IMR-90 (cell line): ENCODE data around the gene UQCC5.

Experiments used
- BHLHE40 ChIP-seq: fragments of 150-350 bp; IDR thresholded peaks from 2 replicates; pipeline ENCODE4 v1.6.1; 2016; ENCODE audit warnings: mild to moderate bottlenecking, low read depth, low read length
- CEBPB ChIP-seq: IDR thresholded peaks from 2 replicates; pipeline ENCODE4 v1.6.1; 2012; ENCODE audit warnings: low read depth, low read length, improper control_type of control experiment
- FOS ChIP-seq: fragments of 150-350 bp; IDR thresholded peaks from 2 replicates; pipeline ENCODE4 v1.6.1; 2016; ENCODE audit warnings: low read depth, low read length
- MXI1 ChIP-seq: IDR thresholded peaks from 2 replicates; pipeline ENCODE4 v1.6.1; 2012; ENCODE audit warnings: low read depth, mild to moderate bottlenecking, low read length, moderate library complexity, borderline replicate concordance
- POLR2A ChIP-seq: IDR thresholded peaks from 2 replicates; pipeline ENCODE4 v1.6.1; 2012; ENCODE audit warnings: mild to moderate bottlenecking, low read depth, low read length
- RAD21 ChIP-seq: IDR thresholded peaks from 2 replicates; pipeline ENCODE4 v1.6.1; 2012; ENCODE audit warnings: low read length, improper control_type of control experiment
- TF ChIP-seq, protein P1 (sequence below): conservative IDR thresholded peaks from 2 replicates; pipeline ENCODE4 v1.5.1; 2012; ENCODE audit warnings: mild to moderate bottlenecking, low read depth, low read length, improper control_type of control experiment
- TF ChIP-seq, protein P2 (sequence below): fragments of 150-350 bp; IDR thresholded peaks from 2 replicates; pipeline ENCODE4 v1.6.1; 2017; ENCODE audit warnings: mild to moderate bottlenecking, antibody characterized with exemption, low read length, low read depth

GRCh38 chr3:52547143-52547542 lies 10.7 kb downstream of the UQCC5 start:
- TF ChIP-seq, protein P1, sequence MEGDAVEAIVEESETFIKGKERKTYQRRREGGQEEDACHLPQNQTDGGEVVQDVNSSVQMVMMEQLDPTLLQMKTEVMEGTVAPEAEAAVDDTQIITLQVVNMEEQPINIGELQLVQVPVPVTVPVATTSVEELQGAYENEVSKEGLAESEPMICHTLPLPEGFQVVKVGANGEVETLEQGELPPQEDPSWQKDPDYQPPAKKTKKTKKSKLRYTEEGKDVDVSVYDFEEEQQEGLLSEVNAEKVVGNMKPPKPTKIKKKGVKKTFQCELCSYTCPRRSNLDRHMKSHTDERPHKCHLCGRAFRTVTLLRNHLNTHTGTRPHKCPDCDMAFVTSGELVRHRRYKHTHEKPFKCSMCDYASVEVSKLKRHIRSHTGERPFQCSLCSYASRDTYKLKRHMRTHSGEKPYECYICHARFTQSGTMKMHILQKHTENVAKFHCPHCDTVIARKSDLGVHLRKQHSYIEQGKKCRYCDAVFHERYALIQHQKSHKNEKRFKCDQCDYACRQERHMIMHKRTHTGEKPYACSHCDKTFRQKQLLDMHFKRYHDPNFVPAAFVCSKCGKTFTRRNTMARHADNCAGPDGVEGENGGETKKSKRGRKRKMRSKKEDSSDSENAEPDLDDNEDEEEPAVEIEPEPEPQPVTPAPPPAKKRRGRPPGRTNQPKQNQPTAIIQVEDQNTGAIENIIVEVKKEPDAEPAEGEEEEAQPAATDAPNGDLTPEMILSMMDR = no peak
- TF ChIP-seq, protein P2, sequence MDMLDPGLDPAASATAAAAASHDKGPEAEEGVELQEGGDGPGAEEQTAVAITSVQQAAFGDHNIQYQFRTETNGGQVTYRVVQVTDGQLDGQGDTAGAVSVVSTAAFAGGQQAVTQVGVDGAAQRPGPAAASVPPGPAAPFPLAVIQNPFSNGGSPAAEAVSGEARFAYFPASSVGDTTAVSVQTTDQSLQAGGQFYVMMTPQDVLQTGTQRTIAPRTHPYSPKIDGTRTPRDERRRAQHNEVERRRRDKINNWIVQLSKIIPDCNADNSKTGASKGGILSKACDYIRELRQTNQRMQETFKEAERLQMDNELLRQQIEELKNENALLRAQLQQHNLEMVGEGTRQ = no peak
- TF ChIP-seq RAD21 (no peak), POLR2A (no peak), BHLHE40 (no peak), CEBPB (no peak), MXI1 (no peak), FOS (no peak)
